GM20000 (cell line): ENCODE data around the gene ZNF639.

ENCODE experiments used
- DNase-seq: peaks from one replicate; pipeline ENCODE4 v3.0.0; 2012; ENCODE audit warnings: low spot score
- TF ChIP-seq, protein P1 (sequence below): IDR thresholded peaks from 2 replicates; pipeline ENCODE4 v1.5.1; 2012; ENCODE audit warnings: mild to moderate bottlenecking, control low read depth; ENCODE audit errors: extremely low read depth, missing control alignments

ZNF639 gene

GRCh38 chr3:179373938-179374337, 51.1 kb downstream of the ZNF639 start:
- TF ChIP-seq, protein P1, sequence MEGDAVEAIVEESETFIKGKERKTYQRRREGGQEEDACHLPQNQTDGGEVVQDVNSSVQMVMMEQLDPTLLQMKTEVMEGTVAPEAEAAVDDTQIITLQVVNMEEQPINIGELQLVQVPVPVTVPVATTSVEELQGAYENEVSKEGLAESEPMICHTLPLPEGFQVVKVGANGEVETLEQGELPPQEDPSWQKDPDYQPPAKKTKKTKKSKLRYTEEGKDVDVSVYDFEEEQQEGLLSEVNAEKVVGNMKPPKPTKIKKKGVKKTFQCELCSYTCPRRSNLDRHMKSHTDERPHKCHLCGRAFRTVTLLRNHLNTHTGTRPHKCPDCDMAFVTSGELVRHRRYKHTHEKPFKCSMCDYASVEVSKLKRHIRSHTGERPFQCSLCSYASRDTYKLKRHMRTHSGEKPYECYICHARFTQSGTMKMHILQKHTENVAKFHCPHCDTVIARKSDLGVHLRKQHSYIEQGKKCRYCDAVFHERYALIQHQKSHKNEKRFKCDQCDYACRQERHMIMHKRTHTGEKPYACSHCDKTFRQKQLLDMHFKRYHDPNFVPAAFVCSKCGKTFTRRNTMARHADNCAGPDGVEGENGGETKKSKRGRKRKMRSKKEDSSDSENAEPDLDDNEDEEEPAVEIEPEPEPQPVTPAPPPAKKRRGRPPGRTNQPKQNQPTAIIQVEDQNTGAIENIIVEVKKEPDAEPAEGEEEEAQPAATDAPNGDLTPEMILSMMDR, result no peak

DNA sequence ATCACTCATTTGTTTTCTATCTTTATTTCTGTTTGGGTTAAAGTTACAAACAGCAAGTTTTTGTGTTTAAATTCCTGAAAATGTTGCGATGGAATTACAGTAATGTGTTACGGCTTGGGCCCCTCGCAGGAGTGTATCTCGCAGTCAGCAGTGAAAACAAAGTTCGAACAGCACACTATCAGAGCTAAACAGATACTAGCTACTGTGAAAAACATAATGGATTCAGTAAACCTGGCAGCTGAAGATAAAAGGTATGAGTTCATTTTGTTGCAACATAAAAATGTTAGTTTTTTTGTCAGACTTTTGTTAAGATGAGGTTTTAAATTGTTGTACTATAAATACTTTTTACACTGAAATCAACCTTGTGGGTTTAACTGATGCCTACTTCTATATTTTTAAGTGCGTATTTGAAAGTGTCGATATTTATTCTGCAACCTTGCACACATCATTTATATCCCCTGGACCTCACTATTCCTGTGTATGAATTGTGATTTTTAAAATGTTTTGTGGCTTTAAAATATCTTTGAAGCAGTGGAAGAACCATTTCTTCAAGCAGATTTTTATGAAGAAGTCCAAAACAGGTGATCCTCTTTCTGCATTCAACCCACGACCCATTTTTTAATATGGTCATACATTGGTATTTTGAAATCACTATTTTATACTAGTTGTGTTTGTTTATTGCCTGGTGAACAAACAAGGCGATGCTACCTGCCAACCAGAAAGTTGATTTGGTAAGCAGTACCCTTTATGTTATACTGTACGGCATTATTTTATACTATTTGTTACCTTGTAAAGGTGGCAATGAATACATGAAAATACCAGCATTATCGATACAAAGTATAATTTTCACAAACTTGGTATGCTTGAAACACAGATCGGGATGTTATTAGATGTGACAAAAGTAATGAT, 52.5 kb downstream of the ZNF639 start:
- no peak for DNase-seq
- TF ChIP-seq, protein P1, result no peak

More at GRCh38 chr3:179373938-179374337, 51.1 kb downstream of the ZNF639 start:
- no peak for DNase-seq

- DNase-seq, result no peak
- TF ChIP-seq, protein P1, result no peak
Measured at GRCh38 chr3:179376474-179376873, 53.6 kb downstream of the ZNF639 start.
